Measurements from ENCODE around the gene KDM5B. TPM values are rescaled to one million over a fixed set of nuclear protein-coding genes. Genes with fewer than 3 reads are reported as not detected.

Gene KDM5B
- total and polyA plus RNA-seq, 9 of the 15 experiments (the other 6 are each of a cell fraction or from before 2014, with no cell fraction given) = 15.4 to 90.6 (median 57.1) TPM

DNA sequence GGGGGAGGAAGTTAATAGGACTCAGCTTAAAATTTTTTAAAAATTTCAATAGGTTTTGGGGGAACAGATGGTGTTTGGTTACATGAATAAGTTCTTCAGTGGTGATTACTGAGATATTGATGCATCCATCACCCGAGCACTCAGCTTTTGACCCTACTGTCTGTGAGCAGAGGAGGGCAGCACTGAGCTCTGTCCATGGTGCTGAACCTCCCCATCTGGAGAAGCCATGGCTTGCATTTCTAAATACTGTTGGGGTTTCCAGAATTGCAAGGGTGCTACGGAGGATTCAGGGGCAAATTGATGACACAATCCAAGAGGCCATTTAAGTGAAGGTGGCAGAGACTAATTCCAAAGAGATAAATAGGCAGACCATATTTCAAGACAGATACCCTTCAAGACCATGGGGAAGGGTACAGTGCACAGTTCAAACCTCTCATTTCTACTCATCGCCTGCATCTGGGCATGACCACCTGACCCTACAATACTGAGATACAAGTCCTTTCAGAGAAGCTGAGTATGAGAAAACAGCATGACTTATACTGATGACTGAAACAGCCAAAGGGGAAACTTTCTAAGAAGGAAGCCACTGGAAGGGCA lies 115.2 kb downstream of the KDM5B start (continued):
- TF ChIP-seq NFXL1 (CRISPR knock-in tag; IDR thresholded peaks at IDR 0.05) = no peak
- no peak for TF ChIP-seq CAMTA2 (CRISPR knock-in tag; conservative IDR thresholded peaks at IDR 0.05)
- no peak for TF ChIP-seq FOSL1 (tag; conservative IDR thresholded peaks at IDR 0.05)
- TF ChIP-seq RCOR1 (IDR thresholded peaks at IDR 0.05; ENCODE audit: borderline replicate concordance in 1 of 2, low read depth in 2 of 2, low read length in 2 of 2) = peak in 1 of 2 experiments; percentile 89; a peak in 2 of 4 replicates
- TF ChIP-seq, protein P1, sequence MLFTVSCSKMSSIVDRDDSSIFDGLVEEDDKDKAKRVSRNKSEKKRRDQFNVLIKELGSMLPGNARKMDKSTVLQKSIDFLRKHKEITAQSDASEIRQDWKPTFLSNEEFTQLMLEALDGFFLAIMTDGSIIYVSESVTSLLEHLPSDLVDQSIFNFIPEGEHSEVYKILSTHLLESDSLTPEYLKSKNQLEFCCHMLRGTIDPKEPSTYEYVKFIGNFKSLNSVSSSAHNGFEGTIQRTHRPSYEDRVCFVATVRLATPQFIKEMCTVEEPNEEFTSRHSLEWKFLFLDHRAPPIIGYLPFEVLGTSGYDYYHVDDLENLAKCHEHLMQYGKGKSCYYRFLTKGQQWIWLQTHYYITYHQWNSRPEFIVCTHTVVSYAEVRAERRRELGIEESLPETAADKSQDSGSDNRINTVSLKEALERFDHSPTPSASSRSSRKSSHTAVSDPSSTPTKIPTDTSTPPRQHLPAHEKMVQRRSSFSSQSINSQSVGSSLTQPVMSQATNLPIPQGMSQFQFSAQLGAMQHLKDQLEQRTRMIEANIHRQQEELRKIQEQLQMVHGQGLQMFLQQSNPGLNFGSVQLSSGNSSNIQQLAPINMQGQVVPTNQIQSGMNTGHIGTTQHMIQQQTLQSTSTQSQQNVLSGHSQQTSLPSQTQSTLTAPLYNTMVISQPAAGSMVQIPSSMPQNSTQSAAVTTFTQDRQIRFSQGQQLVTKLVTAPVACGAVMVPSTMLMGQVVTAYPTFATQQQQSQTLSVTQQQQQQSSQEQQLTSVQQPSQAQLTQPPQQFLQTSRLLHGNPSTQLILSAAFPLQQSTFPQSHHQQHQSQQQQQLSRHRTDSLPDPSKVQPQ (CRISPR knock-in tag; IDR thresholded peaks at IDR 0.05; ENCODE audit: borderline replicate concordance) = no peak
- TF ChIP-seq FOXA3 (CRISPR knock-in tag; conservative IDR thresholded peaks at IDR 0.05 in 1 of 2, IDR thresholded peaks at IDR 0.05 in 1 of 2) = peak in 1 of 2 experiments; percentile 77; a peak in 2 of 4 replicates
- no peak for TF ChIP-seq KHSRP (IDR thresholded peaks at IDR 0.05)
- TF ChIP-seq HDAC3 (IDR thresholded peaks at IDR 0.05; ENCODE audit: borderline replicate concordance, partially characterized antibody) = no peak
- no peak for TF ChIP-seq ZNF57 (CRISPR knock-in tag; IDR thresholded peaks at IDR 0.05)
- peak; percentile 48; the same call in 1 of the 2 replicates for TF ChIP-seq CXXC5 (CRISPR knock-in tag; IDR thresholded peaks at IDR 0.05)
- TF ChIP-seq SP1 (CRISPR knock-in tag; IDR thresholded peaks at IDR 0.05) = 0 out of 2 replicates have a peak, but pooled peaks have one; percentile 42
- TF ChIP-seq, protein P2, sequence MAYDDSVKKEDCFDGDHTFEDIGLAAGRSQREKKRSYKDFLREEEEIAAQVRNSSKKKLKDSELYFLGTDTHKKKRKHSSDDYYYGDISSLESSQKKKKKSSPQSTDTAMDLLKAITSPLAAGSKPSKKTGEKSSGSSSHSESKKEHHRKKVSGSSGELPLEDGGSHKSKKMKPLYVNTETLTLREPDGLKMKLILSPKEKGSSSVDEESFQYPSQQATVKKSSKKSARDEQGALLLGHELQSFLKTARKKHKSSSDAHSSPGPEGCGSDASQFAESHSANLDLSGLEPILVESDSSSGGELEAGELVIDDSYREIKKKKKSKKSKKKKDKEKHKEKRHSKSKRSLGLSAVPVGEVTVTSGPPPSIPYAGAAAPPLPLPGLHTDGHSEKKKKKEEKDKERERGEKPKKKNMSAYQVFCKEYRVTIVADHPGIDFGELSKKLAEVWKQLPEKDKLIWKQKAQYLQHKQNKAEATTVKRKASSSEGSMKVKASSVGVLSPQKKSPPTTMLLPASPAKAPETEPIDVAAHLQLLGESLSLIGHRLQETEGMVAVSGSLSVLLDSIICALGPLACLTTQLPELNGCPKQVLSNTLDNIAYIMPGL (CRISPR knock-in tag; IDR thresholded peaks at IDR 0.05) = 0 out of 2 replicates have a peak, but pooled peaks have one; percentile 39
- TF ChIP-seq PTTG1 (tag; IDR thresholded peaks at IDR 0.05; ENCODE audit: low read depth) = no peak; the same call in 1 of the 2 replicates
- TF ChIP-seq TFAP4 (CRISPR knock-in tag; IDR thresholded peaks at IDR 0.05; ENCODE audit: borderline replicate concordance) = peak; percentile 49; the same call in 1 of the 2 replicates
- TF ChIP-seq, protein P3, sequence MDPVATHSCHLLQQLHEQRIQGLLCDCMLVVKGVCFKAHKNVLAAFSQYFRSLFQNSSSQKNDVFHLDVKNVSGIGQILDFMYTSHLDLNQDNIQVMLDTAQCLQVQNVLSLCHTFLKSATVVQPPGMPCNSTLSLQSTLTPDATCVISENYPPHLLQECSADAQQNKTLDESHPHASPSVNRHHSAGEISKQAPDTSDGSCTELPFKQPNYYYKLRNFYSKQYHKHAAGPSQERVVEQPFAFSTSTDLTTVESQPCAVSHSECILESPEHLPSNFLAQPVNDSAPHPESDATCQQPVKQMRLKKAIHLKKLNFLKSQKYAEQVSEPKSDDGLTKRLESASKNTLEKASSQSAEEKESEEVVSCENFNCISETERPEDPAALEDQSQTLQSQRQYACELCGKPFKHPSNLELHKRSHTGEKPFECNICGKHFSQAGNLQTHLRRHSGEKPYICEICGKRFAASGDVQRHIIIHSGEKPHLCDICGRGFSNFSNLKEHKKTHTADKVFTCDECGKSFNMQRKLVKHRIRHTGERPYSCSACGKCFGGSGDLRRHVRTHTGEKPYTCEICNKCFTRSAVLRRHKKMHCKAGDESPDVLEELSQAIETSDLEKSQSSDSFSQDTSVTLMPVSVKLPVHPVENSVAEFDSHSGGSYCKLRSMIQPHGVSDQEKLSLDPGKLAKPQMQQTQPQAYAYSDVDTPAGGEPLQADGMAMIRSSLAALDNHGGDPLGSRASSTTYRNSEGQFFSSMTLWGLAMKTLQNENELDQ (CRISPR knock-in tag; IDR thresholded peaks at IDR 0.05; ENCODE audit: borderline replicate concordance) = no peak
- peak; percentile 29; the same call in 1 of the 2 replicates for TF ChIP-seq USF1 (CRISPR knock-in tag; IDR thresholded peaks at IDR 0.05)
- no peak for TF ChIP-seq RBM17 (IDR thresholded peaks at IDR 0.05; ENCODE audit: borderline replicate concordance, low read depth, low read length)

All from K562 (cell line).